Measurements from ENCODE around the gene KIF26B. TPM values are rescaled to one million over a fixed set of nuclear protein-coding genes. Genes with fewer than 3 reads are reported as not detected.

Gene KIF26B
- total RNA-seq, 5 donors from 2014 or later (not counting 1 experiment from before 2014, with no cell fraction given) = 0.03 to 0.06 (median 0.05) TPM; not detected in 2

DNA sequence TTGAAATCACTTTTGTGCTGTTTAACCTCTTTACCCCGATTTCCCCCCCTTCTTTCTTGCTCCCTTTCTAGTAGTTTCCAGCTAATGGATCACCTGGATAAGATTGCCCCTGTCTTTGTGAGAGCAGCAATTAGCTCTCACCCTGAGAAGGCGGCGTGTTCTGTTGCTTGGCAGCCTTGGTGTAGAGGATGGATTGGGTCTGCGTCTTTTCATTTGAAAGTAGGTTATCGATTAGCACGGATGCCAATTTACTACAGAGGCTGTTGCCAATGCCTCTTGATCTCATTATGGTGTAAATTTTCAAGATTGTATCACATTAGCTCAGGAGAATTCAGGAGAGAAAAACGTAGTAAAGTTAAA lies 26.4 kb downstream of the KIF26B start:
- H3K36me3 ChIP-seq (ENCODE audit: control insufficient read depth in 2 of 2, extremely low read depth in 1 of 2, insufficient read depth in 1 of 2, low read length in 1 of 2) = no peaks in the 10 kb centered on the region
- Mint-ChIP-seq H3K27me3 (peaks cover 0 to 4% of the 10 kb centered on the region in 2 donors), H3K9me3 (no peaks in the 10 kb centered on the region), H3K27ac (no peak overlapping the region), H3K4me3 (no peak overlapping the region), H3K36me3 (no peaks in the 10 kb centered on the region), H3K4me1 (no peaks in the 10 kb centered on the region)
- ATAC-seq (replicated peaks in 1 of 4) = no peak
- CTCF ChIA-PET = interaction anchor here in 1 of 2 donors (0.7 kb wide), 1 partner anchor 8 kb away, joined by 4 read pairs; no protein-coding TSS in a partner anchor
- H3K4me1 ChIP-seq (ENCODE audit: control insufficient read depth in 1 of 2, extremely low read depth in 1 of 2, insufficient read depth in 2 of 2, low read length in 2 of 2) = no peaks in the 10 kb centered on the region
- WGBS (ENCODE audit: insufficient coverage) = 100% methylated on average over 2 of the region's 7 CpGs
- no peaks in the 10 kb centered on the region for H3K9me3 ChIP-seq
- peaks cover 0 to 3% of the 10 kb centered on the region in 2 experiments for H3K27me3 ChIP-seq (replicated peaks in 1 of 2; ENCODE audit: control insufficient read depth in 2 of 2, extremely low read depth in 1 of 2, insufficient read depth in 2 of 2, low read length in 1 of 2)
- no peak for DNase-seq
- POLR2A ChIA-PET = no interaction called here
- H3K27ac ChIP-seq (ENCODE audit: low read length) = no peak overlapping the region
- H3K4me3 ChIP-seq (ENCODE audit: control insufficient read depth in 1 of 2, extremely low read depth in 1 of 2, low read length in 1 of 2) = no peak overlapping the region

DNA sequence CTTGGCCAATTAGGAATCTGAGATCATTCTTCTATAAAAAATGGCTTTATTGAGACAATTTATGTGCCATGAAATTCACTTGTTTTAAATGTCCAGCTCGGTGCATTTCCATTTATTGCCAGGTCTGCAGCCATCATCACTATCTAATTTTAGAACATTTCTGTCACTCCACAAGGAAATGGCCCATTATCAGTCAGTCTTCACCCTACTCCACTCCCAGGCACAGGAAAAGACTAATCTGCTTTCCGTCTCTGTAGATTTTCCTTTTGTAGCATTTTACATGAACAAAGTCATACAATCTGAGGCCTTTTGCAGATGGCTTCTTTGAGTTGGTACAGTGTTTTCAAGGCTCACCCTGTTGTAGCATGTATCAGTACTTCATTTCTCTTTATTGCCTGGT lies 27.2 kb downstream of the KIF26B start:
- no peaks in the 10 kb centered on the region for H3K27me3 ChIP-seq (replicated peaks in 1 of 2; ENCODE audit: control insufficient read depth in 2 of 2, extremely low read depth in 1 of 2, insufficient read depth in 2 of 2, low read length in 1 of 2)
- Mint-ChIP-seq H3K9me3 (no peaks in the 10 kb centered on the region), H3K36me3 (no peaks in the 10 kb centered on the region), H3K27me3 (peaks cover 0 to 4% of the 10 kb centered on the region in 2 donors), H3K4me1 (no peaks in the 10 kb centered on the region), H3K27ac (no peak overlapping the region), H3K4me3 (no peak overlapping the region)
- no peaks in the 10 kb centered on the region for H3K9me3 ChIP-seq
- 100% methylated on average over 1 of the region's 2 CpGs for WGBS (ENCODE audit: insufficient coverage)
- CTCF ChIA-PET = interaction anchor here in 1 of 2 donors (0.7 kb wide), 1 partner anchor 9 kb away, joined by 4 read pairs; no protein-coding TSS in a partner anchor
- ATAC-seq (replicated peaks in 1 of 4) = no peak
- DNase-seq = no peak
- no peaks in the 10 kb centered on the region for H3K36me3 ChIP-seq (ENCODE audit: control insufficient read depth in 2 of 2, extremely low read depth in 1 of 2, insufficient read depth in 1 of 2, low read length in 1 of 2)
- no peak overlapping the region for H3K4me3 ChIP-seq (ENCODE audit: control insufficient read depth in 1 of 2, extremely low read depth in 1 of 2, low read length in 1 of 2)
- no peak overlapping the region for H3K27ac ChIP-seq (ENCODE audit: low read length)
- POLR2A ChIA-PET = no interaction called here
- H3K4me1 ChIP-seq (ENCODE audit: control insufficient read depth in 1 of 2, extremely low read depth in 1 of 2, insufficient read depth in 2 of 2, low read length in 2 of 2) = no peaks in the 10 kb centered on the region

DNA sequence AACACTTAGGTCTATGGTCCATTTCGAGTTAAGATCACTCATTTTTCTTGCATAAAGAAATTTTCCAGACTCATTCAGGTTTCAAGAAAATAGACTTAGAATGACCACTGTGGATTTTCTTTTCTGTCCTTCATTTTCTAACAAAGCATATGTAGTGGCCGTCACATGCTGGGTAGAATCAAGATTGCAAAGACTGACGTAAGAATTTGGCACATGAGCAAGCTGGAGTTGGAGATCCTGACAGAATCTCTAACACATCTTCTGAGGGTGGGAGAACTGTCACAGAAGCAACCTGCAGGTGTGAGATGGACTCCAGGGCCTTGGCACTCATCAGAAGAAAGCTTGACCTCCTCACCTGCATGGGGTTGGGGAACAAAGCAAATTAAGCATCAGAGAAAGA lies 28.6 kb downstream of the KIF26B start:
- POLR2A ChIA-PET = no interaction called here
- Histone ChIP-seq H3K36me3 (ENCODE audit: control insufficient read depth in 2 of 2, extremely low read depth in 1 of 2, insufficient read depth in 1 of 2, low read length in 1 of 2) (no peaks in the 10 kb centered on the region), H3K9me3 (no peaks in the 10 kb centered on the region), H3K4me1 (ENCODE audit: control insufficient read depth in 1 of 2, extremely low read depth in 1 of 2, insufficient read depth in 2 of 2, low read length in 2 of 2) (no peaks in the 10 kb centered on the region), H3K27ac (ENCODE audit: low read length) (no peak overlapping the region), H3K27me3 (replicated peaks in 1 of 2; ENCODE audit: control insufficient read depth in 2 of 2, extremely low read depth in 1 of 2, insufficient read depth in 2 of 2, low read length in 1 of 2) (no peaks in the 10 kb centered on the region), H3K4me3 (ENCODE audit: control insufficient read depth in 1 of 2, extremely low read depth in 1 of 2, low read length in 1 of 2) (no peak overlapping the region)
- no peaks in the 10 kb centered on the region for H3K36me3 Mint-ChIP-seq
- H3K9me3 Mint-ChIP-seq = no peaks in the 10 kb centered on the region
- DNase-seq (no peak), ATAC-seq (replicated peaks in 1 of 4) (no peak)
- no peak overlapping the region for H3K27ac Mint-ChIP-seq
- CTCF ChIA-PET = no interaction called here
- H3K4me3 Mint-ChIP-seq = no peak overlapping the region
- H3K27me3 Mint-ChIP-seq = peaks cover 4 to 5% of the 10 kb centered on the region in 2 donors
- no peaks in the 10 kb centered on the region for H3K4me1 Mint-ChIP-seq
- 71% methylated on average over 2 of the region's 3 CpGs for WGBS (ENCODE audit: insufficient coverage)

DNA sequence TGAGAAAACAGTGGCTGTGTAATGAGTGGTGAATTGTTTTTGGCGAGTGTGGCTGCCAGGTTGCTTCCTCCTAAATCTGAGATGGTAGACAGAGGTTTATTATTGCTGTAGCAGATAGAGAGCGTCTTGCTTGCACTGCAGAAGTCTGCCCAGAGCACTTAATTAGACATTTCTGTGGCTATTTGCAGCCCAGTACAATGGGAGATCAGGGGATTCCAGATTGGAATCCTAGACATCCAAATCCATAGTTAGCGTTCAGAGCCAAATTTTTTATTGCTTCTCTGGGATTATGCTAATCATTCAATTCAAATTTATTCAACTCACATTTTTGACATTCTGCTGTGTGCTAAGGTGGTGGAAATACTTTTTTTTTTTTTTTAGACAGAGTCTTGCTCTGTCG lies 30.0 kb downstream of the KIF26B start:
- ChIA-PET POLR2A (no interaction called here), CTCF (no interaction called here)
- no peak for DNase-seq
- H3K4me1 Mint-ChIP-seq = no peaks in the 10 kb centered on the region
- no peak overlapping the region for H3K4me3 Mint-ChIP-seq
- no peaks in the 10 kb centered on the region for H3K36me3 Mint-ChIP-seq
- no peak for ATAC-seq (replicated peaks in 1 of 4)
- 60% methylated on average over 2 of the region's 4 CpGs for WGBS (ENCODE audit: insufficient coverage)
- H3K36me3 ChIP-seq (ENCODE audit: control insufficient read depth in 2 of 2, extremely low read depth in 1 of 2, insufficient read depth in 1 of 2, low read length in 1 of 2) = no peaks in the 10 kb centered on the region
- no peaks in the 10 kb centered on the region for H3K9me3 Mint-ChIP-seq
- no peak overlapping the region for H3K27ac ChIP-seq (ENCODE audit: low read length)
- no peaks in the 10 kb centered on the region for H3K27me3 ChIP-seq (replicated peaks in 1 of 2; ENCODE audit: control insufficient read depth in 2 of 2, extremely low read depth in 1 of 2, insufficient read depth in 2 of 2, low read length in 1 of 2)
- H3K4me3 ChIP-seq (ENCODE audit: control insufficient read depth in 1 of 2, extremely low read depth in 1 of 2, low read length in 1 of 2) = no peak overlapping the region
- H3K27ac Mint-ChIP-seq = no peak overlapping the region
- H3K9me3 ChIP-seq = no peaks in the 10 kb centered on the region
- H3K27me3 Mint-ChIP-seq = peaks cover 2 to 5% of the 10 kb centered on the region in 2 donors
- no peaks in the 10 kb centered on the region for H3K4me1 ChIP-seq (ENCODE audit: control insufficient read depth in 1 of 2, extremely low read depth in 1 of 2, insufficient read depth in 2 of 2, low read length in 2 of 2)

DNA sequence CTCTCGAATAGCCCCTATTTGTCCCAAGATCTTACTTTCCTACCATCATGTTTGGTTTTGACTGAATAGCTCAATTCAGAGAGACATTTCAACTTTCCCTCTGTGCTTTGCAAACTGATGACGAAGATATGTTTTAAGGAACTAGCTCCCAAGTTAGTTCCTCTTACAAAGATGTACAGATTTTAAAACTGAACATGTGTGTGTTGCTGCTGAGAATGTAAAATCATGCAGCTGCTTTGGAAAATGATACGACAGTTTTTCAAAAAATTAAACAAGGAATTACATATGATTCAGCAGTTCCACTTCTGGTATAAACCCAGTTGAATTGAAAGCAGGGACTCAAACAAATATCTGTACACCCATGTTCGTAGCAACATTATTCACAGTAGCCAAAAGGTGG lies 33.6 kb downstream of the KIF26B start:
- WGBS (ENCODE audit: insufficient coverage) = 0% methylated on average over 1 of the region's 4 CpGs
- POLR2A ChIA-PET = no interaction called here
- Histone ChIP-seq H3K27ac (ENCODE audit: low read length) (no peak overlapping the region), H3K4me3 (ENCODE audit: control insufficient read depth in 1 of 2, extremely low read depth in 1 of 2, low read length in 1 of 2) (no peak overlapping the region), H3K36me3 (ENCODE audit: control insufficient read depth in 2 of 2, extremely low read depth in 1 of 2, insufficient read depth in 1 of 2, low read length in 1 of 2) (no peaks in the 10 kb centered on the region), H3K9me3 (no peaks in the 10 kb centered on the region), H3K4me1 (ENCODE audit: control insufficient read depth in 1 of 2, extremely low read depth in 1 of 2, insufficient read depth in 2 of 2, low read length in 2 of 2) (no peaks in the 10 kb centered on the region), H3K27me3 (replicated peaks in 1 of 2; ENCODE audit: control insufficient read depth in 2 of 2, extremely low read depth in 1 of 2, insufficient read depth in 2 of 2, low read length in 1 of 2) (no peaks in the 10 kb centered on the region)
- Mint-ChIP-seq H3K4me3 (no peak overlapping the region), H3K27ac (no peak overlapping the region), H3K36me3 (no peaks in the 10 kb centered on the region), H3K9me3 (no peaks in the 10 kb centered on the region), H3K27me3 (peaks cover 5% of the 10 kb centered on the region in 2 donors), H3K4me1 (no peaks in the 10 kb centered on the region)
- CTCF ChIA-PET = no interaction called here
- ATAC-seq (replicated peaks in 1 of 4) = no peak
- DNase-seq = no peak

DNA sequence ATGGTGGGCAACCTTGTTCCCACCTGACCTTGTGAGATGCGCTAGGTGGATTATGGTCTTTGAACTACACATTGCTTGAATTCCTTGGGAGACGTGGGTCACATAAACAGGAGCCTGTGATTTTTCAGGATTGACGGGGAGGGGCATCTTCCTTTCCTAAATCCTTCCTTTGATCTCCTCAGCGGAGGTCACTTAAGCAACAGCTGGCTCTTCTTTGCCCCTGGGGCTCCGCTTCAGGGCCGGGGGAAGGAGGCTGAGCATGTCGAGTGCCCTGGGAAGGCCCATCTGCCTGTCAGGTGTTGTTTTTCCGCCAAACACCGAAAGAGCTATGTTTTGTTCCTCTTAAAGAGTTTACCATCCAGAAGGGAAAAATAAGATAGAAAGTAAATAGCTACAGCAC lies 40.6 kb downstream of the KIF26B start:
- Mint-ChIP-seq H3K36me3 (no peaks in the 10 kb centered on the region), H3K4me3 (no peak overlapping the region), H3K27ac (no peak overlapping the region), H3K27me3 (peaks cover 18 to 20% of the 10 kb centered on the region in 2 donors), H3K4me1 (peaks cover 0 to 6% (median 1%) of the 10 kb centered on the region in 3 donors), H3K9me3 (no peaks in the 10 kb centered on the region)
- Histone ChIP-seq H3K27ac (ENCODE audit: low read length) (no peak overlapping the region), H3K4me1 (ENCODE audit: control insufficient read depth in 1 of 2, extremely low read depth in 1 of 2, insufficient read depth in 2 of 2, low read length in 2 of 2) (no peaks in the 10 kb centered on the region), H3K4me3 (ENCODE audit: control insufficient read depth in 1 of 2, extremely low read depth in 1 of 2, low read length in 1 of 2) (no peak overlapping the region), H3K27me3 (replicated peaks in 1 of 2; ENCODE audit: control insufficient read depth in 2 of 2, extremely low read depth in 1 of 2, insufficient read depth in 2 of 2, low read length in 1 of 2) (peaks cover 0 to 3% of the 10 kb centered on the region in 2 experiments), H3K9me3 (no peaks in the 10 kb centered on the region), H3K36me3 (ENCODE audit: control insufficient read depth in 2 of 2, extremely low read depth in 1 of 2, insufficient read depth in 1 of 2, low read length in 1 of 2) (no peaks in the 10 kb centered on the region)
- ChIA-PET CTCF (no interaction called here), POLR2A (no interaction called here)
- ATAC-seq (replicated peaks in 1 of 4) (no peak), DNase-seq (no peak)
- WGBS (ENCODE audit: insufficient coverage) = 89% methylated on average over 5 of the region's 9 CpGs

DNA sequence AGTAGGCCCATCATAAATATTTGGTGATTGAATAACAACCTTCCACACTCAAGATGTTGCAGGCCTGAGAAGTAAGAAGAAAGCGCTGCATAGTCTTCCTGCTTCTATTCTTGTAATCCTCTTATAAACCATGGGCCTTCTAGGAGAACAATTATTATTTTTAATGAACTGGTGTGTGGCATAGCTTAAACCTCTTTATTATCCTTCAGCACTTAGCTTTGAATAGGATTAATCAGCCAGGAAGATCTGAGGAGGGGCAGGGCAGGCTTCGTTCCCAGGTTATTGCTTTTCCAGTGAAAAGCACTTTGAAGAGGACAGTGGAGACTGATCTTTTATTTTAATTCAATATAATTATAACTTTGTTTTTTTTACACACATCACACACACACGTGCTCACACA lies 42.3 kb downstream of the KIF26B start:
- no peaks in the 10 kb centered on the region for H3K9me3 ChIP-seq
- no peaks in the 10 kb centered on the region for H3K4me1 ChIP-seq (ENCODE audit: control insufficient read depth in 1 of 2, extremely low read depth in 1 of 2, insufficient read depth in 2 of 2, low read length in 2 of 2)
- ChIA-PET CTCF (no interaction called here), POLR2A (no interaction called here)
- H3K27ac ChIP-seq (ENCODE audit: low read length) = no peak overlapping the region
- no peak overlapping the region for H3K4me3 ChIP-seq (ENCODE audit: control insufficient read depth in 1 of 2, extremely low read depth in 1 of 2, low read length in 1 of 2)
- no peak overlapping the region for H3K27ac Mint-ChIP-seq
- no peaks in the 10 kb centered on the region for H3K9me3 Mint-ChIP-seq
- WGBS (ENCODE audit: insufficient coverage) = no CpG with 5 or more reads among the region's 3 CpGs
- no peaks in the 10 kb centered on the region for H3K36me3 Mint-ChIP-seq
- H3K27me3 Mint-ChIP-seq = peaks cover 21 to 24% of the 10 kb centered on the region in 2 donors
- H3K27me3 ChIP-seq (replicated peaks in 1 of 2; ENCODE audit: control insufficient read depth in 2 of 2, extremely low read depth in 1 of 2, insufficient read depth in 2 of 2, low read length in 1 of 2) = peaks cover 0 to 3% of the 10 kb centered on the region in 2 experiments
- DNase-seq (no peak), ATAC-seq (replicated peaks in 1 of 4) (no peak)
- H3K36me3 ChIP-seq (ENCODE audit: control insufficient read depth in 2 of 2, extremely low read depth in 1 of 2, insufficient read depth in 1 of 2, low read length in 1 of 2) = no peaks in the 10 kb centered on the region
- no peak overlapping the region for H3K4me3 Mint-ChIP-seq
- peaks cover 0 to 6% (median 1%) of the 10 kb centered on the region in 3 donors for H3K4me1 Mint-ChIP-seq
